Measurements from ENCODE around the gene NEDD4L. TPM values are rescaled to one million over a fixed set of nuclear protein-coding genes. Genes with fewer than 3 reads are reported as not detected.
A peak's percentile ranks its signal among the peaks of the same experiment; 100 is the strongest.

NEDD4L gene
- polyA plus RNA-seq, 1 donor (not counting 4 experiments of a cell fraction or from before 2014, with no cell fraction given): 52.6 TPM

GRCh38 chr18:58005885-58006523 lies 38.0 kb upstream of the NEDD4L start:
- dilution Hi-C loops (cut with MboI; ENCODE audit: extremely low pct_ligation_motif_present, low sequenced_read_pairs): no loop called here
- Histone ChIP-seq H3K4me2 (ENCODE audit: control insufficient read depth, extremely low read depth, insufficient read depth, low read depth, low read length) (no peak overlapping the region), H3K27ac (ENCODE audit: control insufficient read depth, insufficient read depth, low read length) (no peak overlapping the region), H3K4me1 (ENCODE audit: control insufficient read depth, extremely low read depth, insufficient read depth, low read length) (peaks cover 25% of the 10 kb centered on the region), H4K20me1 (ENCODE audit: control insufficient read depth, extremely low read depth, insufficient read depth, low read length) (no peaks in the 10 kb centered on the region), H3K9ac (ENCODE audit: control insufficient read depth, extremely low read depth, insufficient read depth, low read length) (no peak overlapping the region), H3K27me3 (ENCODE audit: control insufficient read depth, extremely low read depth, insufficient read depth, low read length) (no peaks in the 10 kb centered on the region), H2AFZ (ENCODE audit: control insufficient read depth, low read length) (no peak overlapping the region), H3K4me3 (ENCODE audit: control insufficient read depth in 2 of 3, extremely low read depth in 1 of 3, insufficient read depth in 2 of 3, low read depth in 1 of 3, low read length in 3 of 3) (no peak overlapping the region), H3K9me1 (ENCODE audit: control insufficient read depth, extremely low read depth, insufficient read depth, low read length) (no peaks in the 10 kb centered on the region), H3K79me2 (ENCODE audit: control insufficient read depth, insufficient read depth, low read length) (no peaks in the 10 kb centered on the region), H3K9me3 (ENCODE audit: control insufficient read depth, low read depth, low read length) (no peaks in the 10 kb centered on the region), H3K36me3 (ENCODE audit: control insufficient read depth in 2 of 2, extremely low read depth in 1 of 2, insufficient read depth in 2 of 2, low read length in 2 of 2) (no peaks in the 10 kb centered on the region)
- TF ChIP-seq EZH2 (IDR thresholded peaks at IDR 0.05; ENCODE audit: low read length): no peak
- TF ChIP-seq, protein P1, sequence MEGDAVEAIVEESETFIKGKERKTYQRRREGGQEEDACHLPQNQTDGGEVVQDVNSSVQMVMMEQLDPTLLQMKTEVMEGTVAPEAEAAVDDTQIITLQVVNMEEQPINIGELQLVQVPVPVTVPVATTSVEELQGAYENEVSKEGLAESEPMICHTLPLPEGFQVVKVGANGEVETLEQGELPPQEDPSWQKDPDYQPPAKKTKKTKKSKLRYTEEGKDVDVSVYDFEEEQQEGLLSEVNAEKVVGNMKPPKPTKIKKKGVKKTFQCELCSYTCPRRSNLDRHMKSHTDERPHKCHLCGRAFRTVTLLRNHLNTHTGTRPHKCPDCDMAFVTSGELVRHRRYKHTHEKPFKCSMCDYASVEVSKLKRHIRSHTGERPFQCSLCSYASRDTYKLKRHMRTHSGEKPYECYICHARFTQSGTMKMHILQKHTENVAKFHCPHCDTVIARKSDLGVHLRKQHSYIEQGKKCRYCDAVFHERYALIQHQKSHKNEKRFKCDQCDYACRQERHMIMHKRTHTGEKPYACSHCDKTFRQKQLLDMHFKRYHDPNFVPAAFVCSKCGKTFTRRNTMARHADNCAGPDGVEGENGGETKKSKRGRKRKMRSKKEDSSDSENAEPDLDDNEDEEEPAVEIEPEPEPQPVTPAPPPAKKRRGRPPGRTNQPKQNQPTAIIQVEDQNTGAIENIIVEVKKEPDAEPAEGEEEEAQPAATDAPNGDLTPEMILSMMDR (optimal IDR thresholded peaks at IDR 0.05 in 1 of 3, IDR thresholded peaks at IDR 0.05 in 1 of 3, conservative IDR thresholded peaks at IDR 0.05 in 1 of 3; ENCODE audit: extremely low read depth in 1 of 3, insufficient read depth in 2 of 3, low read length in 3 of 3): no peak
- peak; percentile 86 for FAIRE-seq
- DNase-seq (ENCODE audit: low read depth, low spot score): peak; percentile 48

GRCh38 chr18:58009166-58009565 lies 34.9 kb upstream of the NEDD4L start:
- TF ChIP-seq EZH2 (IDR thresholded peaks at IDR 0.05; ENCODE audit: low read length): no peak
- no peak overlapping the region for H2AFZ ChIP-seq (ENCODE audit: control insufficient read depth, low read length)
- no peak overlapping the region for H3K9ac ChIP-seq (ENCODE audit: control insufficient read depth, extremely low read depth, insufficient read depth, low read length)
- no peaks in the 10 kb centered on the region for H3K9me1 ChIP-seq (ENCODE audit: control insufficient read depth, extremely low read depth, insufficient read depth, low read length)
- no peaks in the 10 kb centered on the region for H3K9me3 ChIP-seq (ENCODE audit: control insufficient read depth, low read depth, low read length)
- H3K36me3 ChIP-seq (ENCODE audit: control insufficient read depth in 2 of 2, extremely low read depth in 1 of 2, insufficient read depth in 2 of 2, low read length in 2 of 2): no peaks in the 10 kb centered on the region
- dilution Hi-C loops (cut with MboI; ENCODE audit: extremely low pct_ligation_motif_present, low sequenced_read_pairs): no loop called here
- no peak for FAIRE-seq
- H3K4me2 ChIP-seq (ENCODE audit: control insufficient read depth, extremely low read depth, insufficient read depth, low read depth, low read length): no peak overlapping the region
- no peaks in the 10 kb centered on the region for H3K27me3 ChIP-seq (ENCODE audit: control insufficient read depth, extremely low read depth, insufficient read depth, low read length)
- no peaks in the 10 kb centered on the region for H3K79me2 ChIP-seq (ENCODE audit: control insufficient read depth, insufficient read depth, low read length)
- no peak overlapping the region for H3K27ac ChIP-seq (ENCODE audit: control insufficient read depth, insufficient read depth, low read length)
- no peaks in the 10 kb centered on the region for H4K20me1 ChIP-seq (ENCODE audit: control insufficient read depth, extremely low read depth, insufficient read depth, low read length)
- DNase-seq (ENCODE audit: low read depth, low spot score): no peak
- no peak overlapping the region for H3K4me3 ChIP-seq (ENCODE audit: control insufficient read depth in 2 of 3, extremely low read depth in 1 of 3, insufficient read depth in 2 of 3, low read depth in 1 of 3, low read length in 3 of 3)
- H3K4me1 ChIP-seq (ENCODE audit: control insufficient read depth, extremely low read depth, insufficient read depth, low read length): peaks cover 33% of the 10 kb centered on the region

- no peaks in the 10 kb centered on the region for H3K36me3 ChIP-seq (ENCODE audit: control insufficient read depth in 2 of 2, extremely low read depth in 1 of 2, insufficient read depth in 2 of 2, low read length in 2 of 2)
- no peak for TF ChIP-seq EZH2 (IDR thresholded peaks at IDR 0.05; ENCODE audit: low read length)
- TF ChIP-seq, protein P1 (optimal IDR thresholded peaks at IDR 0.05 in 1 of 3, IDR thresholded peaks at IDR 0.05 in 1 of 3, conservative IDR thresholded peaks at IDR 0.05 in 1 of 3; ENCODE audit: extremely low read depth in 1 of 3, insufficient read depth in 2 of 3, low read length in 3 of 3): no peak
- H3K9me3 ChIP-seq (ENCODE audit: control insufficient read depth, low read depth, low read length): no peaks in the 10 kb centered on the region
- H3K4me1 ChIP-seq (ENCODE audit: control insufficient read depth, extremely low read depth, insufficient read depth, low read length): peaks cover 22% of the 10 kb centered on the region
- H3K9me1 ChIP-seq (ENCODE audit: control insufficient read depth, extremely low read depth, insufficient read depth, low read length): no peaks in the 10 kb centered on the region
- H2AFZ ChIP-seq (ENCODE audit: control insufficient read depth, low read length): no peak overlapping the region
- no peak overlapping the region for H3K4me2 ChIP-seq (ENCODE audit: control insufficient read depth, extremely low read depth, insufficient read depth, low read depth, low read length)
- no peaks in the 10 kb centered on the region for H3K79me2 ChIP-seq (ENCODE audit: control insufficient read depth, insufficient read depth, low read length)
- no peak overlapping the region for H3K9ac ChIP-seq (ENCODE audit: control insufficient read depth, extremely low read depth, insufficient read depth, low read length)
- dilution Hi-C loops (cut with MboI; ENCODE audit: extremely low pct_ligation_motif_present, low sequenced_read_pairs): no loop called here
- H3K27ac ChIP-seq (ENCODE audit: control insufficient read depth, insufficient read depth, low read length): no peak overlapping the region
- H4K20me1 ChIP-seq (ENCODE audit: control insufficient read depth, extremely low read depth, insufficient read depth, low read length): no peaks in the 10 kb centered on the region
- DNase-seq (ENCODE audit: low read depth, low spot score) (no peak), FAIRE-seq (peak; percentile 26)
- H3K27me3 ChIP-seq (ENCODE audit: control insufficient read depth, extremely low read depth, insufficient read depth, low read length): no peaks in the 10 kb centered on the region
- no peak overlapping the region for H3K4me3 ChIP-seq (ENCODE audit: control insufficient read depth in 2 of 3, extremely low read depth in 1 of 3, insufficient read depth in 2 of 3, low read depth in 1 of 3, low read length in 3 of 3)
Measured at GRCh38 chr18:58010265-58010664, 33.8 kb upstream of the NEDD4L start.

Measured in keratinocyte (primary cell).